H1 (cell line): ENCODE data around the gene PLCB1. TPM values are rescaled to one million over a fixed set of nuclear protein-coding genes. Genes with fewer than 3 reads are reported as not detected.

Experiments
- CTCF ChIA-PET: fragments of 300-600 bp; sonication (Branson Sonifier 250); formaldehyde crosslinking; loops from one replicate; lab custom pipeline; 2021; ENCODE audit not compliant: partially characterized antibody; lab: Charles Lee
- POLR2A ChIA-PET: fragments of 300-600 bp; sonication (Branson Sonifier 250); formaldehyde crosslinking; loops from one replicate; lab custom pipeline; 2021; ENCODE audit warnings: inconsistent platforms; ENCODE audit not compliant: partially characterized antibody; lab: Charles Lee
- DNase-seq, 2 experiments: peaks; one replicate each; pipeline versions ENCODE4 v3.0.0 to v3.0.0-alpha.2; 2010 to 2022; ENCODE audit warnings: low spot score in 2 of 2, low read depth in 1 of 2, mixed read lengths in 1 of 2
- FAIRE-seq: peaks from 2 replicates; lab custom pipeline; 2011; peaks lifted over from hg19 to GRCh38; lab: Jason Lieb, UNC
- H2AFZ ChIP-seq: 2 replicates; pipeline ENCODE4 v1.8.1; 2012; ENCODE audit warnings: low read length, inconsistent platforms
- H2AK5ac ChIP-seq: 2 replicates; pipeline ENCODE4 v1.6.1; 2013; ENCODE audit warnings: low read depth, low read length
- H2BK120ac ChIP-seq: replicated peaks from 2 replicates; pipeline ENCODE3; 2013; ENCODE audit warnings: low read depth, low read length, inconsistent platforms
- H2BK12ac ChIP-seq: 2 replicates; pipeline ENCODE4 v1.6.1; 2013; ENCODE audit warnings: low read depth, low read length
- H2BK15ac ChIP-seq: 2 replicates; pipeline ENCODE4 v1.6.1; 2013; ENCODE audit warnings: low read length
- H2BK20ac ChIP-seq: 2 replicates; pipeline ENCODE4 v1.6.1; 2013; ENCODE audit warnings: low read length
- H2BK5ac ChIP-seq: 2 replicates; pipeline ENCODE4 v1.6.1; 2013; ENCODE audit warnings: low read depth, low read length
- H3K14ac ChIP-seq: 2 replicates; pipeline ENCODE4 v1.6.1; 2013; ENCODE audit warnings: inconsistent platforms; ENCODE audit not compliant: insufficient read length
- H3K18ac ChIP-seq: 2 replicates; pipeline ENCODE4 v1.6.1; 2013; ENCODE audit warnings: low read length; ENCODE audit errors: extremely low read depth
- H3K23ac ChIP-seq: 2 replicates; pipeline ENCODE4 v1.6.1; 2013; ENCODE audit warnings: inconsistent platforms; ENCODE audit not compliant: insufficient read length
- H3K23me2 ChIP-seq: 2 replicates; pipeline ENCODE4 v1.6.1; 2013; ENCODE audit warnings: low read depth, low read length
- H3K27ac ChIP-seq: 2 replicates; pipeline ENCODE4 v1.6.1; 2011; ENCODE audit warnings: low read depth, low read length, inconsistent platforms
- H3K27me3 ChIP-seq, 4 experiments: replicated peaks in 1 of 4; 1 replicate in 1 of 4; 2 replicates in 3 of 4; pipeline versions ENCODE4 v1.6.1 to v1.8.1; 2011 to 2013; ENCODE audit warnings: low read length in 3 of 4, mild to moderate bottlenecking in 3 of 4, inconsistent platforms in 2 of 4, mixed read lengths in 2 of 4, moderate library complexity in 1 of 4; ENCODE audit not compliant: control insufficient read depth in 3 of 4, insufficient read depth in 3 of 4; ENCODE audit errors: extremely low read depth in 1 of 4
- H3K36me3 ChIP-seq, 4 experiments: 2 replicates each; pipeline versions ENCODE4 v1.6.1 to v1.8.1; 2011 to 2013; ENCODE audit warnings: mild to moderate bottlenecking in 4 of 4, low read length in 3 of 4, moderate library complexity in 2 of 4, control low read depth in 1 of 4, inconsistent platforms in 1 of 4; ENCODE audit not compliant: insufficient read depth in 4 of 4, control insufficient read depth in 2 of 4
- H3K4ac ChIP-seq: replicated peaks from 2 replicates; pipeline ENCODE3; 2013; ENCODE audit warnings: low read length, low read depth, mixed read lengths, inconsistent platforms; ENCODE audit not compliant: insufficient read length
- H3K4me1 ChIP-seq, 4 experiments: replicated peaks in 1 of 4; 1 replicate in 1 of 4; 2 replicates in 3 of 4; pipeline versions ENCODE4 v1.6.1 to v1.8.1; 2011 to 2013; ENCODE audit warnings: low read length in 3 of 4, inconsistent platforms in 2 of 4, mixed read lengths in 1 of 4; ENCODE audit not compliant: insufficient read depth in 4 of 4, control insufficient read depth in 3 of 4
- H3K4me2 ChIP-seq, 2 experiments: 2 replicates each; pipeline versions ENCODE4 v1.6.1 to v1.8.1; 2011 to 2013; ENCODE audit warnings: low read depth in 2 of 2, low read length in 2 of 2, control low read depth in 1 of 2, inconsistent platforms in 1 of 2, mild to moderate bottlenecking in 1 of 2; ENCODE audit not compliant: insufficient read depth in 1 of 2
- H3K4me3 ChIP-seq, 4 experiments: fragments of 200-600, 300-600 bp in 1 of 4; sonication (generic), shearing (Covaris generic), sonication (Bioruptor Twin) in 1 of 4; 2 replicates each; pipeline versions ENCODE4 v1.5.1 to v1.8.1; 2011 to 2016; ENCODE audit warnings: low read length in 4 of 4, low read depth in 3 of 4, control low read depth in 2 of 4, inconsistent platforms in 2 of 4, mild to moderate bottlenecking in 2 of 4, mixed read lengths in 1 of 4, moderate library complexity in 1 of 4; ENCODE audit not compliant: insufficient read depth in 2 of 4; ENCODE audit errors: extremely low read depth in 1 of 4
- H3K56ac ChIP-seq: replicated peaks from 2 replicates; pipeline ENCODE3; 2013; ENCODE audit warnings: low read depth, mild to moderate bottlenecking, mixed read lengths, low read length, inconsistent platforms; ENCODE audit not compliant: insufficient read length
- H3K79me1 ChIP-seq: 2 replicates; pipeline ENCODE4 v1.6.1; 2013; ENCODE audit warnings: low read depth, low read length, control low read depth
- H3K79me2 ChIP-seq, 2 experiments: 2 replicates each; pipeline versions ENCODE4 v1.6.1 to v1.8.1; 2012 to 2013; ENCODE audit warnings: low read length in 2 of 2, mild to moderate bottlenecking in 2 of 2, inconsistent platforms in 1 of 2; ENCODE audit not compliant: insufficient read depth in 2 of 2, control insufficient read depth in 1 of 2
- H3K9ac ChIP-seq, 4 experiments: replicated peaks in 1 of 4; 1 replicate in 1 of 4; 2 replicates in 3 of 4; pipeline versions ENCODE4 v1.6.1 to v1.8.1; 2011 to 2013; ENCODE audit warnings: low read depth in 3 of 4, low read length in 3 of 4, control low read depth in 2 of 4, mild to moderate bottlenecking in 2 of 4, moderate library complexity in 2 of 4, inconsistent platforms in 1 of 4; ENCODE audit errors: extremely low read depth in 1 of 4
- H3K9me3 ChIP-seq, 2 experiments: 2 replicates each; pipeline versions ENCODE4 v1.6.1 to v1.8.1; 2012 to 2013; ENCODE audit warnings: mild to moderate bottlenecking in 2 of 2, moderate library complexity in 2 of 2, control low read depth in 1 of 2, inconsistent platforms in 1 of 2, low read depth in 1 of 2, low read length in 1 of 2, mixed read lengths in 1 of 2; ENCODE audit not compliant: insufficient read depth in 2 of 2
- H4K20me1 ChIP-seq, 2 experiments: replicated peaks in 1 of 2; 2 replicates each; pipeline versions ENCODE3 to v1.8.1; 2011 to 2013; ENCODE audit warnings: inconsistent platforms in 2 of 2, low read length in 2 of 2, mild to moderate bottlenecking in 1 of 2; ENCODE audit not compliant: insufficient read depth in 2 of 2, control insufficient read depth in 1 of 2
- H4K5ac ChIP-seq: 2 replicates; pipeline ENCODE4 v1.6.1; 2013; ENCODE audit warnings: low read length, low read depth, mixed read lengths, inconsistent platforms; ENCODE audit not compliant: insufficient read length
- H4K8ac ChIP-seq: 2 replicates; pipeline ENCODE4 v1.8.0; 2013; ENCODE audit warnings: mild to moderate bottlenecking, moderate library complexity, low read length, inconsistent platforms; ENCODE audit not compliant: insufficient read depth; ENCODE audit errors: extremely low read depth
- H4K91ac ChIP-seq: replicated peaks from 2 replicates; pipeline ENCODE3; 2013; ENCODE audit warnings: low read length, mixed read lengths, inconsistent platforms; ENCODE audit not compliant: insufficient read length
- WGBS, 2 experiments: shearing (Covaris generic) in 1 of 2; methylation state at CpG; one replicate each; pipeline versions ENCODE4 v1.1.6 to v1.1.7; 2013 to 2015; ENCODE audit warnings: low lambda C conversion rate in 2 of 2, mixed read lengths in 2 of 2, inconsistent platforms in 1 of 2, low coverage in 1 of 2, missing lambda C conversion rate in 1 of 2; ENCODE audit not compliant: insufficient replicate concordance in 2 of 2, insufficient coverage in 1 of 2, insufficient read length in 1 of 2; ENCODE audit errors: extremely low coverage in 1 of 2, missing lambda C conversion rate in 1 of 2; 5-methylcytosine and 5-hydroxymethylcytosine counted together
- polyA plus RNA-seq, 7 experiments: library from polyadenylated mRNA; depleted of rRNA in 3 of 7; stranded (reverse) in 5 of 7; unstranded in 2 of 7; fragments of >200 nt in 5 of 7; fragments of 200-250 nt in 2 of 7; gene quantifications; 1 replicate in 5 of 7; 2 replicates in 1 of 7; 4 replicates in 1 of 7; pipeline versions ENCODE4 v1.2.1 to v1.2.3, GENCODE V29; 2011 to 2013; ENCODE audit warnings: missing spikeins in 2 of 7, mixed read lengths in 2 of 7
- total RNA-seq: library from RNA; stranded (reverse); fragmentation: NEBNext Ultra II Directional; extraction: Animal tissue kit (Norgen Biotek cat#: 25700); gene quantifications from 2 replicates; pipeline ENCODE4 v1.2.1, GENCODE V29; 2021

Gene PLCB1
- total and polyA plus RNA-seq, 2 of the 8 experiments (the other 6 are each of a cell fraction or from before 2014, with no cell fraction given), result 2.6 to 9.1 TPM

GRCh38 chr20:8671370-8671961, 539.4 kb downstream of the PLCB1 start:
- no peak overlapping the region for H4K91ac ChIP-seq
- no peak overlapping the region for H3K9ac ChIP-seq
- CTCF ChIA-PET, result interaction anchor here (1.0 to 2.7 kb wide), 5 partner anchors 9 to 735 kb away, joined by 3 to 9 read pairs (median 5); no protein-coding TSS in a partner anchor
- peaks cover 0 to 1% (median 0%) of the 10 kb centered on the region in 4 experiments; a peak in 1 of 7 replicates for H3K27me3 ChIP-seq
- H3K4me3 ChIP-seq, result no peak overlapping the region
- no peak overlapping the region for H4K8ac ChIP-seq
- H2BK12ac ChIP-seq, result no peak overlapping the region
- H3K79me2 ChIP-seq, result no peaks in the 10 kb centered on the region
- no peak overlapping the region for H3K18ac ChIP-seq
- no peak overlapping the region for H3K14ac ChIP-seq
- no peak overlapping the region for H3K4ac ChIP-seq
- H2BK20ac ChIP-seq, result no peak overlapping the region
- no peak overlapping the region for H2AK5ac ChIP-seq
- DNase-seq, result no peak
- no peak overlapping the region for H3K27ac ChIP-seq
- H3K79me1 ChIP-seq, result no peaks in the 10 kb centered on the region
- no peak overlapping the region for H2BK5ac ChIP-seq
- H3K23ac ChIP-seq, result no peak overlapping the region
- no peaks in the 10 kb centered on the region for H3K23me2 ChIP-seq
- H4K5ac ChIP-seq, result no peak overlapping the region
- H3K9me3 ChIP-seq, result no peaks in the 10 kb centered on the region
- no peaks in the 10 kb centered on the region for H3K4me1 ChIP-seq
- no peaks in the 10 kb centered on the region for H4K20me1 ChIP-seq
- no peak for FAIRE-seq
- H3K36me3 ChIP-seq, result no peaks in the 10 kb centered on the region
- no peak overlapping the region for H2AFZ ChIP-seq
- POLR2A ChIA-PET, result no interaction called here
- H3K4me2 ChIP-seq, result no peak overlapping the region
- H2BK120ac ChIP-seq, result no peak overlapping the region
- no peak overlapping the region for H3K56ac ChIP-seq
- no peak overlapping the region for H2BK15ac ChIP-seq
- WGBS, 2 experiments, result 82% methylated on average over 7 of the region's 7 CpGs; no CpG with 5 or more reads in 1 of the 2 experiments
